Upper lobe of left lung (tissue), 6 donors: ENCODE results near the gene DIPK1C. TPM values are rescaled to one million over a fixed set of nuclear protein-coding genes. Genes with fewer than 3 reads are reported as not detected.

Experiments
- ATAC-seq, 2 donors: fragments of 200-7000 bp; cut with Tn5 transposase; one replicate each; pipeline ENCODE4 v1.9.1; 2022; ENCODE audit warnings: mild to moderate bottlenecking in 2 of 2, moderate library complexity in 2 of 2; ENCODE audit not compliant: low FRiP score in 2 of 2
- DNase-seq, 2 donors: peaks; one replicate each; pipeline ENCODE4 v3.0.0-alpha.2; 2019 to 2020
- H3K27ac ChIP-seq, 4 donors: fragments of 200-600 bp; sonication (generic); one replicate each; pipeline ENCODE4 v1.5.1; 2016 to 2019
- H3K27me3 ChIP-seq, 4 donors: fragments of 200-600 bp; sonication (generic); one replicate each; pipeline ENCODE4 v1.5.1; 2017 to 2019
- H3K36me3 ChIP-seq, 4 donors: fragments of 200-600 bp; sonication (generic); one replicate each; pipeline ENCODE4 v1.5.1; 2016 to 2019
- H3K4me1 ChIP-seq, 4 donors: fragments of 200-600 bp; sonication (generic); one replicate each; pipeline ENCODE4 v1.5.1; 2018 to 2019
- H3K4me3 ChIP-seq, 4 donors: fragments of 200-600 bp; sonication (generic); one replicate each; pipeline ENCODE4 v1.5.1; 2017 to 2019; ENCODE audit warnings: mild to moderate bottlenecking in 2 of 4, moderate library complexity in 1 of 4
- H3K9me3 ChIP-seq, 4 donors: fragments of 200-600 bp; sonication (generic); one replicate each; pipeline ENCODE4 v1.5.1; 2018 to 2019
- CTCF ChIP-seq, 6 experiments: fragments of 450-650 bp in 4 of 6; fragments of 200-600 bp in 2 of 6; sonication (generic) in 2 of 6; IDR thresholded peaks; one replicate each; pipeline ENCODE4 v1.5.1; 2016 to 2019; ENCODE audit warnings: antibody characterized with exemption in 6 of 6
- EP300 ChIP-seq, 4 donors: sonication (generic); formaldehyde crosslinking; IDR thresholded peaks; one replicate each; pipeline ENCODE4 v1.5.1; 2017; ENCODE audit warnings: antibody characterized with exemption in 4 of 4, control low read depth in 2 of 4
- POLR2A ChIP-seq, 4 donors: fragments of 450-650 bp; IDR thresholded peaks; one replicate each; pipeline ENCODE4 v1.5.1; 2016 to 2017; ENCODE audit warnings: antibody characterized with exemption in 4 of 4, mild to moderate bottlenecking in 2 of 4
- POLR2AphosphoS5 ChIP-seq, 2 donors: sonication (generic); formaldehyde crosslinking; IDR thresholded peaks; one replicate each; pipeline ENCODE4 v1.5.1; 2017; ENCODE audit warnings: antibody characterized with exemption in 2 of 2
- WGBS, 2 donors: methylation state at CpG; one replicate each; pipeline ENCODE4 v1.1.5; 2017 to 2018; 5-methylcytosine and 5-hydroxymethylcytosine counted together
- total RNA-seq, 6 donors: library from RNA; depleted of rRNA in 4 of 6; stranded (reverse); fragments of >200 nt in 4 of 6; gene quantifications; one replicate each; pipeline versions ENCODE4 v1.1.0 to v1.2.1, GENCODE V29; 2016 to 2021
- donor health status: DM: no; HTN: no; CAD: no; lungs with moderate emphysema.
- donor health status: DM: no; HTN: yes; CAD: no; lungs with severe emphysema.

The DIPK1C gene
- total RNA-seq, 6 donors from 2014 or later: 0.13 to 0.89 TPM; not detected in 4

GRCh38 chr18:74425161-74425560, 31.9 kb downstream of the DIPK1C start:
- no peaks in the 10 kb centered on the region for H3K4me1 ChIP-seq
- H3K27me3 ChIP-seq: no peaks in the 10 kb centered on the region
- H3K36me3 ChIP-seq: no peaks in the 10 kb centered on the region
- ATAC-seq (no peak), DNase-seq (no peak)
- H3K4me3 ChIP-seq: no peak overlapping the region
- H3K9me3 ChIP-seq: peaks cover 0 to 10% (median 1%) of the 10 kb centered on the region in 4 donors
- no peak for TF ChIP-seq CTCF (IDR thresholded peaks at IDR 0.05)
- no peak for TF ChIP-seq POLR2AphosphoS5 (IDR thresholded peaks at IDR 0.05)
- no peak for TF ChIP-seq EP300 (IDR thresholded peaks at IDR 0.05)
- TF ChIP-seq POLR2A (IDR thresholded peaks at IDR 0.05): no peak
- WGBS, 2 donors: 82 to 86% methylated on average over 2 to 4 of the region's 4 CpGs
- H3K27ac ChIP-seq: no peak overlapping the region

DNA sequence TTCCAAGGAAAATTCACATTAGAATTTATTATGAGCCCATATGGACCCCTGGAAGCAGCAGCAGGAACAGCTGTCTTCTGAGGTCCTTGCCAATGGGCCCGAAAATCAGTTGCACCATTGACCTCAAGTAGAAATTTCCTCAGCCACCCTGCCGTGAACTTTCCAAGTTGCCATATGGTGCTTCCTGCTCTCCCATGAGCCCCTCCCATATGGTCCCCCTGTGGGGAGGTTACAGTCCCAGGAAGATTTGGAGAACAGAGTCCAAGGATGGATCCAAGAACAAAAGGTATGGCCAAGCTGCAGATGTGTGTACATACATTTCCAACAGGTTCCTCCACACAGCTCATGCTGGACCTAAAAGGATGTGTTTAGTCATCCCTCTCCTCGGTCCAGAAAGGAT, 34.6 kb downstream of the DIPK1C start:
- Histone ChIP-seq H3K27ac (no peak overlapping the region), H3K9me3 (peaks cover 0 to 10% (median 1%) of the 10 kb centered on the region in 4 donors), H3K36me3 (no peaks in the 10 kb centered on the region), H3K4me1 (no peaks in the 10 kb centered on the region), H3K4me3 (no peak overlapping the region), H3K27me3 (no peaks in the 10 kb centered on the region)
- TF ChIP-seq EP300 (IDR thresholded peaks at IDR 0.05) (no peak), POLR2AphosphoS5 (IDR thresholded peaks at IDR 0.05) (no peak), CTCF (IDR thresholded peaks at IDR 0.05) (no peak), POLR2A (IDR thresholded peaks at IDR 0.05) (no peak)
- 73% methylated on average over 1 to 3 of the region's 3 CpGs for WGBS, 2 donors
- no peak for ATAC-seq
- no peak for DNase-seq

DNA sequence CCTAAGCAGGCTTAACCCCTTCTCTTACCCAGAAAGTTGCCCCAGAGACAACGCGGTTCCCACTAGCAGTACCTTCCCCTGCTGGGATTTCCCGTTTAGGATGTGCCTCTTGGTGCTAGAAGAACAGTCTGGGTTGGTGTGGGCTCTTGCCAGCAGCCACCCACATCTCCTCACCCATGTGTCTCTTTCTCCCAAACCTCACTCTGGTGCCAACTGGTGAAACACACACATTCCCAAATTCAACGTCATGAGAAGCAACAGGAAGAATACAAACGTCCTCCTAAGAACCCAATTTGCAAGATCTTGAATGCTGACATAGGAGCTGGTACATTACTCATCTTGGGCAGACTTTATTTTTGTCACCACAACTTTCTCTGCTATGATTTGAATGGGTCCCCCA, 36.2 kb downstream of the DIPK1C start:
- TF ChIP-seq EP300 (IDR thresholded peaks at IDR 0.05) (no peak), POLR2A (IDR thresholded peaks at IDR 0.05) (no peak), CTCF (IDR thresholded peaks at IDR 0.05) (no peak), POLR2AphosphoS5 (IDR thresholded peaks at IDR 0.05) (no peak)
- WGBS, 2 donors: 86% methylated on average over 5 of the region's 5 CpGs
- DNase-seq (no peak), ATAC-seq (no peak)
- Histone ChIP-seq H3K9me3 (peaks cover 0 to 10% (median 1%) of the 10 kb centered on the region in 4 donors), H3K4me3 (no peak overlapping the region), H3K27ac (no peak overlapping the region), H3K27me3 (no peaks in the 10 kb centered on the region), H3K4me1 (no peaks in the 10 kb centered on the region), H3K36me3 (no peaks in the 10 kb centered on the region)

GRCh38 chr18:74420481-74420880, 36.6 kb downstream of the DIPK1C start:
- H3K27ac ChIP-seq: no peak overlapping the region
- H3K4me1 ChIP-seq: no peaks in the 10 kb centered on the region
- WGBS, 2 donors: 66 to 82% methylated on average over 2 of the region's 2 CpGs
- no peak for DNase-seq
- no peaks in the 10 kb centered on the region for H3K27me3 ChIP-seq
- TF ChIP-seq EP300 (IDR thresholded peaks at IDR 0.05) (no peak), CTCF (IDR thresholded peaks at IDR 0.05) (no peak), POLR2A (IDR thresholded peaks at IDR 0.05) (no peak), POLR2AphosphoS5 (IDR thresholded peaks at IDR 0.05) (no peak)
- H3K9me3 ChIP-seq: peaks cover 0 to 7% (median under 1%) of the 10 kb centered on the region in 4 donors
- H3K36me3 ChIP-seq: no peaks in the 10 kb centered on the region
- ATAC-seq: no peak
- no peak overlapping the region for H3K4me3 ChIP-seq

DNA sequence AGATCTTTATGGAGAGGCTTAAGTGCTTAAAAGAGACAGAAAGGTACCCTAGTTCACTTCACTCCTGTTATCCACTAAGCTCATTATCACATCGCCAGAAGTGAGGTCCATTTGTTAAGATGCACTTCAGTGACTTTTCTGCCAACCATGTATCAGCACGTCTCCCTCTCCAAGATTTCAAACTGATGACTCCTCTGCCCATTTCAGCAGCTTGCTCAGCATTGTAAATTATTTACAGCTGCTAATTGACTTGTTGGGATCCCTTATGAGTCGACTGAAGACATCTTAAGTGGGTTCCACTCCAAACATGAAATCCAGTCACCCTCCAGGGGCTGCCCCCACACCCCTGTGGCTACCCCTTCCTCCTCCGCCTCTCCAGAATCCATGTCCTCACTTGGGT, 37.3 kb downstream of the DIPK1C start:
- WGBS, 2 donors: 81 to 84% methylated on average over 4 of the region's 4 CpGs

More for the DNA sequence above, 37.3 kb downstream of the DIPK1C start:
- no peak for DNase-seq
- Histone ChIP-seq H3K27ac (no peak overlapping the region), H3K4me3 (no peak overlapping the region), H3K27me3 (no peaks in the 10 kb centered on the region), H3K36me3 (no peaks in the 10 kb centered on the region), H3K4me1 (no peaks in the 10 kb centered on the region), H3K9me3 (peaks cover 0 to 2% (median 0%) of the 10 kb centered on the region in 4 donors)
- no peak for TF ChIP-seq EP300 (IDR thresholded peaks at IDR 0.05)
- TF ChIP-seq POLR2A (IDR thresholded peaks at IDR 0.05): no peak
- no peak for TF ChIP-seq CTCF (IDR thresholded peaks at IDR 0.05)
- no peak for TF ChIP-seq POLR2AphosphoS5 (IDR thresholded peaks at IDR 0.05)
- ATAC-seq: no peak
